Measurements from ENCODE around the gene NFIX. TPM values are rescaled to one million over a fixed set of nuclear protein-coding genes. Genes with fewer than 3 reads are reported as not detected.

NFIX gene
- polyA plus RNA-seq, 1 donor (not counting 4 experiments of a cell fraction or from before 2014, with no cell fraction given) = 5.2 TPM

- no peaks in the 10 kb centered on the region for H3K36me3 ChIP-seq (ENCODE audit: control insufficient read depth in 2 of 2, extremely low read depth in 1 of 2, insufficient read depth in 2 of 2, low read length in 2 of 2)
- no peaks in the 10 kb centered on the region for H4K20me1 ChIP-seq (ENCODE audit: control insufficient read depth, extremely low read depth, insufficient read depth, low read length)
- H3K9ac ChIP-seq (ENCODE audit: control insufficient read depth, extremely low read depth, insufficient read depth, low read length) = peak overlapping the region; percentile 92
- no peaks in the 10 kb centered on the region for H3K9me1 ChIP-seq (ENCODE audit: control insufficient read depth, extremely low read depth, insufficient read depth, low read length)
- peak overlapping the region; percentile 86 for H3K4me2 ChIP-seq (ENCODE audit: control insufficient read depth, extremely low read depth, insufficient read depth, low read depth, low read length)
- H3K9me3 ChIP-seq (ENCODE audit: control insufficient read depth, low read depth, low read length) = no peaks in the 10 kb centered on the region
- peaks cover 82% of the 10 kb centered on the region for H3K4me1 ChIP-seq (ENCODE audit: control insufficient read depth, extremely low read depth, insufficient read depth, low read length)
- DNase-seq (ENCODE audit: low read depth, low spot score) (no peak), FAIRE-seq (no peak)
- peak overlapping the region; percentile 31 to 60 (median 59) for H3K4me3 ChIP-seq (ENCODE audit: control insufficient read depth in 2 of 3, extremely low read depth in 1 of 3, insufficient read depth in 2 of 3, low read depth in 1 of 3, low read length in 3 of 3)
- H3K79me2 ChIP-seq (ENCODE audit: control insufficient read depth, insufficient read depth, low read length) = peaks cover 76% of the 10 kb centered on the region
- H3K27ac ChIP-seq (ENCODE audit: control insufficient read depth, insufficient read depth, low read length) = peak overlapping the region; percentile 95
- H3K27me3 ChIP-seq (ENCODE audit: control insufficient read depth, extremely low read depth, insufficient read depth, low read length) = peaks cover 7% of the 10 kb centered on the region
- H2AFZ ChIP-seq (ENCODE audit: control insufficient read depth, low read length) = peak overlapping the region; percentile 66
- TF ChIP-seq EZH2 (IDR thresholded peaks at IDR 0.05; ENCODE audit: low read length) = no peak
- TF ChIP-seq, protein P1, sequence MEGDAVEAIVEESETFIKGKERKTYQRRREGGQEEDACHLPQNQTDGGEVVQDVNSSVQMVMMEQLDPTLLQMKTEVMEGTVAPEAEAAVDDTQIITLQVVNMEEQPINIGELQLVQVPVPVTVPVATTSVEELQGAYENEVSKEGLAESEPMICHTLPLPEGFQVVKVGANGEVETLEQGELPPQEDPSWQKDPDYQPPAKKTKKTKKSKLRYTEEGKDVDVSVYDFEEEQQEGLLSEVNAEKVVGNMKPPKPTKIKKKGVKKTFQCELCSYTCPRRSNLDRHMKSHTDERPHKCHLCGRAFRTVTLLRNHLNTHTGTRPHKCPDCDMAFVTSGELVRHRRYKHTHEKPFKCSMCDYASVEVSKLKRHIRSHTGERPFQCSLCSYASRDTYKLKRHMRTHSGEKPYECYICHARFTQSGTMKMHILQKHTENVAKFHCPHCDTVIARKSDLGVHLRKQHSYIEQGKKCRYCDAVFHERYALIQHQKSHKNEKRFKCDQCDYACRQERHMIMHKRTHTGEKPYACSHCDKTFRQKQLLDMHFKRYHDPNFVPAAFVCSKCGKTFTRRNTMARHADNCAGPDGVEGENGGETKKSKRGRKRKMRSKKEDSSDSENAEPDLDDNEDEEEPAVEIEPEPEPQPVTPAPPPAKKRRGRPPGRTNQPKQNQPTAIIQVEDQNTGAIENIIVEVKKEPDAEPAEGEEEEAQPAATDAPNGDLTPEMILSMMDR (optimal IDR thresholded peaks at IDR 0.05 in 1 of 3, IDR thresholded peaks at IDR 0.05 in 1 of 3, conservative IDR thresholded peaks at IDR 0.05 in 1 of 3; ENCODE audit: extremely low read depth in 1 of 3, insufficient read depth in 2 of 3, low read length in 3 of 3) = no peak
- dilution Hi-C loops (cut with MboI; ENCODE audit: extremely low pct_ligation_motif_present, low sequenced_read_pairs) = no loop called here
Measured at GRCh38 chr19:13012690-13013608, 17.7 kb downstream of the NFIX start.

- H3K9ac ChIP-seq (ENCODE audit: control insufficient read depth, extremely low read depth, insufficient read depth, low read length) = peak overlapping the region; percentile 92
- H3K9me1 ChIP-seq (ENCODE audit: control insufficient read depth, extremely low read depth, insufficient read depth, low read length) = no peaks in the 10 kb centered on the region
- H3K27ac ChIP-seq (ENCODE audit: control insufficient read depth, insufficient read depth, low read length) = peak overlapping the region; percentile 95
- peaks cover 82% of the 10 kb centered on the region for H3K4me1 ChIP-seq (ENCODE audit: control insufficient read depth, extremely low read depth, insufficient read depth, low read length)
- no peaks in the 10 kb centered on the region for H4K20me1 ChIP-seq (ENCODE audit: control insufficient read depth, extremely low read depth, insufficient read depth, low read length)
- DNase-seq (ENCODE audit: low read depth, low spot score) = no peak
- peak overlapping the region; percentile 86 for H3K4me2 ChIP-seq (ENCODE audit: control insufficient read depth, extremely low read depth, insufficient read depth, low read depth, low read length)
- peak overlapping the region; percentile 31 to 60 (median 59) for H3K4me3 ChIP-seq (ENCODE audit: control insufficient read depth in 2 of 3, extremely low read depth in 1 of 3, insufficient read depth in 2 of 3, low read depth in 1 of 3, low read length in 3 of 3)
- TF ChIP-seq EZH2 (IDR thresholded peaks at IDR 0.05; ENCODE audit: low read length) = no peak
- TF ChIP-seq, protein P1 (optimal IDR thresholded peaks at IDR 0.05 in 1 of 3, IDR thresholded peaks at IDR 0.05 in 1 of 3, conservative IDR thresholded peaks at IDR 0.05 in 1 of 3; ENCODE audit: extremely low read depth in 1 of 3, insufficient read depth in 2 of 3, low read length in 3 of 3) = no peak
- H2AFZ ChIP-seq (ENCODE audit: control insufficient read depth, low read length) = no peak overlapping the region
- peaks cover 7% of the 10 kb centered on the region for H3K27me3 ChIP-seq (ENCODE audit: control insufficient read depth, extremely low read depth, insufficient read depth, low read length)
- H3K9me3 ChIP-seq (ENCODE audit: control insufficient read depth, low read depth, low read length) = no peaks in the 10 kb centered on the region
- dilution Hi-C loops (cut with MboI; ENCODE audit: extremely low pct_ligation_motif_present, low sequenced_read_pairs) = no loop called here
- H3K36me3 ChIP-seq (ENCODE audit: control insufficient read depth in 2 of 2, extremely low read depth in 1 of 2, insufficient read depth in 2 of 2, low read length in 2 of 2) = no peaks in the 10 kb centered on the region
- peaks cover 76% of the 10 kb centered on the region for H3K79me2 ChIP-seq (ENCODE audit: control insufficient read depth, insufficient read depth, low read length)
- FAIRE-seq = no peak
Measured at GRCh38 chr19:13013649-13014048, 18.4 kb downstream of the NFIX start.
